ENCODE data around the gene GAREM1.

- TF ChIP-seq CTCF (IDR thresholded peaks at IDR 0.05) = no peak
- no peak for TF ChIP-seq SIN3A (IDR thresholded peaks at IDR 0.05; ENCODE audit: borderline replicate concordance, insufficient read depth, low read depth, low read length)
- TF ChIP-seq POLR2AphosphoS5 (IDR thresholded peaks at IDR 0.05; ENCODE audit: low read depth, low read length) = no peak
- TF ChIP-seq REST (IDR thresholded peaks at IDR 0.05; ENCODE audit: insufficient read depth in 1 of 2, low read depth in 2 of 2, low read length in 1 of 2) = no peak
These were observed 152.1 kb downstream of the GAREM1 start for GRCh38 chr18:32318581-32318980.

All from Panc1 (cell line).